Large intestine (tissue), 3 donors: ENCODE data around the gene COX6B1. TPM values are rescaled to one million over a fixed set of nuclear protein-coding genes. Genes with fewer than 3 reads are reported as not detected.
"Not testable (repeated sequence)": the region's sequence is repeated elsewhere in the genome, so short reads cannot be mapped to it uniquely, and the experiment has no call there.

ENCODE experiments used
- DNase-seq, 2 donors: peaks; one replicate each; pipeline versions ENCODE4 v3.0.0 to v3.0.0-alpha.2; 2013
- H3K27ac ChIP-seq: one replicate; pipeline ENCODE4 v1.5.1; 2013; ENCODE audit warnings: low read length
- H3K27me3 ChIP-seq: 2 replicates; pipeline ENCODE4 v1.6.1; 2013; ENCODE audit warnings: low read length; ENCODE audit not compliant: control insufficient read depth, insufficient read depth
- H3K36me3 ChIP-seq: 2 replicates; pipeline ENCODE4 v1.6.1; 2013; ENCODE audit warnings: low read length; ENCODE audit not compliant: control insufficient read depth, insufficient read depth
- H3K4me1 ChIP-seq: one replicate; pipeline ENCODE4 v1.6.1; 2013; ENCODE audit warnings: low read length; ENCODE audit not compliant: control insufficient read depth, insufficient read depth
- H3K4me3 ChIP-seq: one replicate; pipeline ENCODE4 v1.5.1; 2013; ENCODE audit warnings: low read length
- H3K9me3 ChIP-seq: one replicate; pipeline ENCODE4 v1.6.1; 2013; ENCODE audit warnings: mild to moderate bottlenecking, low read depth, low read length, moderate library complexity; ENCODE audit not compliant: control insufficient read depth
- WGBS: methylation state at CpG from one replicate; pipeline ENCODE4 v1.1.5; 2013; ENCODE audit warnings: low lambda C conversion rate; ENCODE audit not compliant: insufficient coverage; 5-methylcytosine and 5-hydroxymethylcytosine counted together
- polyA plus RNA-seq: library from polyadenylated mRNA; unstranded; fragments of 120-200 nt; gene quantifications from one replicate; pipeline ENCODE4 v1.2.1, GENCODE V29; 2013

Gene COX6B1
- polyA plus RNA-seq, 1 donor, result 356 TPM

DNA sequence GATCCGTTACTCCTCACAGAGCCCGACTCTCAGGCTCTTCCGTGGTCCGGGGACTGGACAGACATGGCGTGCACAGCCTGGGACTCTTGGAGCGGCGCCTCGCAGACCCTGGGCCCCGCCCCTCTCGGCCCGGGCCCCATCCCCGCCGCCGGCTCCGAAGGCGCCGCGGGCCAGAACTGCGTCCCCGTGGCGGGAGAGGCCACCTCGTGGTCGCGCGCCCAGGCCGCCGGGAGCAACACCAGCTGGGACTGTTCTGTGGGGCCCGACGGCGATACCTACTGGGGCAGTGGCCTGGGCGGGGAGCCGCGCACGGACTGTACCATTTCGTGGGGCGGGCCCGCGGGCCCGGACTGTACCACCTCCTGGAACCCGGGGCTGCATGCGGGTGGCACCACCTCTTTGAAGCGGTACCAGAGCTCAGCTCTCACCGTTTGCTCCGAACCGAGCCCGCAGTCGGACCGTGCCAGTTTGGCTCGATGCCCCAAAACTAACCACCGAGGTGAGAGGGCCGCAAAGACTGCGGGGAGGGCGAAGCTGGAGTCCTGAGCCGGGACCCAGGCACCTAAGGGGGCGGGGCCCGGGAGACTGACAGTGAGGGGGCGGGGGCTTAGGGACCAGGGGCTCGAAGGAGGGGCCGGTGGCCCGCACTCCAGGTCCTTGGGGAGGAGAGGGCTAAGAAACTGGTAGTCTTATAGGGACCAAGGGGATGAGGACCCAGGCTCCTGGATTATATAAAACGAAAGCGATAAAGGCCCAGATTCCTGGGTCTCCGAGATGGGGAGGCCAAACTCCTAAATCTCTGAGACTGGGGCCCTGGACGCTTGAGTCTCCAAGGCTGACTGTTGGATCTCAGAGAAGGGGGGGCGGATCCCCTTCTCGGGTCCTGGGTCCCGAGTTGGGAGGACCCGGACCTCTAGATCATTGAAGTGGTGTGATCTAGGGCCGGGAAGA lies 4.6 kb upstream of the COX6B1 start:
- Histone ChIP-seq H3K9me3 (no peaks in the 10 kb centered on the region), H3K27me3 (peaks cover 7% of the 10 kb centered on the region), H3K4me3 (peak overlapping the region; percentile 73), H3K27ac (peak overlapping the region; percentile 99), H3K4me1 (peaks cover 27% of the 10 kb centered on the region), H3K36me3 (no peaks in the 10 kb centered on the region)
- DNase-seq, result peak; percentile 88 to 96
- WGBS, result no CpG with 5 or more reads among the region's 69 CpGs

DNA sequence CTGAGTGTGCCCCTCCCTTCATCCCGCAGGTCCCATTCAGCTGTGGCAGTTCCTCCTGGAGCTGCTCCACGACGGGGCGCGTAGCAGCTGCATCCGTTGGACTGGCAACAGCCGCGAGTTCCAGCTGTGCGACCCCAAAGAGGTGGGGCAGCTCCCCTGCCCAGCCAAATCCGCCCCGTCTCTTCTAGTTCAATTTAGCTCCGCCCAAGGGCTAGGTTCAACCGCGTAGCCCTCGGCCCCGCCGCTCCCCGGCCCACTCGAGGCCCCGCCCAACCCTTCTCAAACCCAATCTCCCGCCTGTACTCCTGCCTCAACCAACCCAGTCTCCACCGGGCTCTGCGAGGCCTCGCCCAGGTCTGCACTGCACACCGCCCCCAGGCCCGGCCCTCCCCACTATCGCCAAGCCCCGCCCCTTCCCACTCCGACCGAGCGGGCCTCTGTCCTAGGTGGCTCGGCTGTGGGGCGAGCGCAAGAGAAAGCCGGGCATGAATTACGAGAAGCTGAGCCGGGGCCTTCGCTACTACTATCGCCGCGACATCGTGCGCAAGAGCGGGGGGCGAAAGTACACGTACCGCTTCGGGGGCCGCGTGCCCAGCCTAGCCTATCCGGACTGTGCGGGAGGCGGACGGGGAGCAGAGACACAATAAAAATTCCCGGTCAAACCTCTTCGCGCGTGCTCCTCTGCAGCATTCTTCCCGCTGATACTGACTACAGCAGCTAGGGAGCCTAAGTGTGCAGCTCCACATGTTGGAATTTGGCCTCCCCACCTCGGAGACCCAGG lies 3.7 kb upstream of the COX6B1 start:
- peaks cover 27% of the 10 kb centered on the region for H3K4me1 ChIP-seq
- H3K9me3 ChIP-seq, result no peaks in the 10 kb centered on the region
- no CpG with 5 or more reads among the region's 60 CpGs for WGBS
- peak overlapping the region; percentile 73 for H3K4me3 ChIP-seq
- DNase-seq, result peak; percentile 96 to 98
- no peaks in the 10 kb centered on the region for H3K36me3 ChIP-seq
- peaks cover 7% of the 10 kb centered on the region for H3K27me3 ChIP-seq
- H3K27ac ChIP-seq, result peak overlapping the region; percentile 99

DNA sequence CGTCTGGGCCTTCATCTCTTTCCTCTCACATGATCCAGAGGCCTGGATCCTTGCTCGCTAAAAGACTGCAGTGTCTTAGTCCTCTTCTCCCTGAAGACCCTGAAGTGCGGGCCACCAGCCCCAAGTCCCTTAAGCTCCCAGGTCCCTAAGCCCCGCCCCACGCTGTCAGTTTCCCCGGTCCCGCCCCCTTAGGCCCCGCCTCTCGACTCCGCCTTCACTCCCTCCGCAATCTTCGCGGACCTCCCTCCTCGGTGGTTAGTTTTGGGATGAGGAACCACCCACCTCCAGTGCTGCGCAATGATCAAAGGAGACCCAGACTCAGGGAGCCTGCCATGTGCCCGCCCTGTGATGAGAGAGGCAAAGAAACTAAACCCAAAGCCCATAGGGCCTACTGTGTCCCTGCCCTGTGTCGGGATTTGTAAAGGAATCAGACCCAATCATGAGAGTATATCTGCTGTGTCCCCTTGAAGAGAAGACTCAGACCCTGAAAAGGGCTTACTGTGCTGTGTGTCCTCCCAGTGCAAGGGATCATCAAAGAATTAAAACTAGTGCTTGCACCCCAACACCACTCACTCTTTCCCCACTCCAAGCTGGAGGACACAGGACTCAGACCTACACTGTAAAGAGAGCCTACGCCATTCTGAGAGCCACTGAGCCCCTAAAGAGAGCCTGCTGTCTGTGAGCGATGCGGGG lies 3.0 kb upstream of the COX6B1 start:
- Histone ChIP-seq H3K36me3 (no peaks in the 10 kb centered on the region), H3K27me3 (peaks cover 7% of the 10 kb centered on the region), H3K27ac (peak overlapping the region; percentile 99), H3K4me1 (peaks cover 27% of the 10 kb centered on the region), H3K9me3 (no peaks in the 10 kb centered on the region), H3K4me3 (peak overlapping the region; percentile 73)
- DNase-seq, result no peak
- WGBS, result no CpG with 5 or more reads among the region's 20 CpGs

DNA sequence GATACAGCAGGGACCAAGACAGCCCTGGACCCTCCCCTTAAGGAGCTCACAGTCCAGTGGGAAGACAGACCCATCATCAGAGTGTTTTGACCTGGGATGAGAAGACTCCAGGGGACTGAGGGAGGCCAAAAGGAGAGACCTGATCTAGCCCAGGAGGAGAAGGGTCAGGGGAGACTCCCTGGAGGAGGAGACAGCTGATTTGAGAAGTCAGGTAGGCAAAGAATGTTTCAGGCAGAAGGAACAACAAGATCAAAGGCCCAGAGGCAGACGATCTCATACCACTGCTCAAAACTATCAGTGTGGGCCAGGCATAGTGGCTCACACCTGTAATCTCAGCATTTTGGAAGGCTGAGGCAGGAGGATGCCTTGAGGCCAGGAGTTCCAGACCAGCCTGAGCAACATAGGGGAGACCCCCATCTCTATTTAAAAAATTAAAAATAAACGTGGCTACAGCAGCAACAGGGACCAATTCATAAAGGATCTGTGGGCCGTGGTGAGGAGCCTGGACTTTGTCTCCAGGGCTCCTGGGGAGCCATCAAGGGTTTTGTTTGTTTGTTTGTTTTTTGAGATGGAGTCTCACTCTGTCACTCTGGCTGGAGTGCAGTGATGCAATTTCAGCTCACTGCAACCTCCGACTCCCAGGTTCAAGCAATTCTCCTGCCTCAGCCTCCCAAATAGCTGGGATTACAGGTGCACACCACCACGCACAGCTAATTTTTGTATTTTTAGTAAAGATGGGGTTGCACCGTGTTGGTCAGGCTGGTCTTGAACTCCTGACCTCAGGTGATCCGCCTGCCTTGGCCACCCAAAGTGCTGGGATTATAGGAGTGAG lies 2.2 kb upstream of the COX6B1 start:
- Histone ChIP-seq H3K9me3 (no peaks in the 10 kb centered on the region), H3K27ac (no peak overlapping the region), H3K4me3 (no peak overlapping the region), H3K4me1 (peaks cover 27% of the 10 kb centered on the region), H3K27me3 (peaks cover 7% of the 10 kb centered on the region), H3K36me3 (peaks cover 4% of the 10 kb centered on the region)
- no peak for DNase-seq
- WGBS, result no CpG with 5 or more reads among the region's 7 CpGs

DNA sequence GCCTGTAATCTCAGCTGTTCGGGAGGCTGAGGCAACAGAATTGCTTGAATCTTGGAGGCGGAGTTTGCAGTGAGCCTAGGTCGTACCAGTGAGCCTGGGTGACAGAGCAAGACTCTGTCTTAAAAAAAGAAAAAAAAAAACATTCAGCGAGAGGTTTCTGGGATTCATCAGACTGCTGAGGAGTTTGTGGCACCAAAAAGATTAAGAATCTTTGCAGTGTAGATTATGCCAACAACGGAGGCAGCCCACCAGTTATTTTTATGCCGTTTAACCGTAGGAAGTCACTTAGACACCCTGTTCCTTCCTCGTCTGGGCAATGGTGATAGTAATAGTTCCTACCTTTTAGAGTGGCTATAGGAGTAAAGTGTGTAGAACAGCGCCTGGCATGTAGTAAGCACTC lies 2.5 kb downstream of the COX6B1 start:
- H3K27me3 ChIP-seq, result no peaks in the 10 kb centered on the region
- no peak for DNase-seq
- H3K4me3 ChIP-seq, result no peak overlapping the region
- no peak overlapping the region for H3K27ac ChIP-seq
- H3K9me3 ChIP-seq, result no peaks in the 10 kb centered on the region
- H3K36me3 ChIP-seq, result peaks cover 28% of the 10 kb centered on the region
- H3K4me1 ChIP-seq, result peaks cover 3% of the 10 kb centered on the region
- no CpG with 5 or more reads among the region's 9 CpGs for WGBS

DNA sequence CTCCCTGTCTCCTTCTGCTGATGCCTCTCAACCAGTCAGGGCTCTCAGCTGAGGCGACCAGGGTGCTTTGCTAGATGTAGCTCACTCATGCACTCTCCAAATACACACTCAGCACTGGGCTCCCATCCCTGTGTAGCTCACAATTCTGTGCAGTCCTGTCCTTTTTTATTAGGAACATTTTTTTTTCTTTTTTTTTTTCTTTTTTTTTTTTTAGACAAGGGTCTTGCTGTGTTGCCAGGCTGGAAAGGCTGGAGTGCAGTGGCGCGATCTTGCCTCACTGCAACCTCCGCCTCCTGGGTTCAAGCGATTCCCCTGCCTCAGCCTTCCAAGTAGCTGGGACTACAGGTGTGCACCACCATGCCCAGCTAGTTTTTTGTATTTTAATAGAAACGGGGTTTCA lies 6.7 kb downstream of the COX6B1 start:
- not testable (repeated sequence) for H3K9me3 ChIP-seq, H3K27me3 ChIP-seq, H3K27ac ChIP-seq, DNase-seq, H3K4me1 ChIP-seq, H3K4me3 ChIP-seq
- 100% methylated on average over 1 of the region's 6 CpGs for WGBS
- H3K36me3 ChIP-seq, result peaks cover 56% of the 10 kb centered on the region

DNA sequence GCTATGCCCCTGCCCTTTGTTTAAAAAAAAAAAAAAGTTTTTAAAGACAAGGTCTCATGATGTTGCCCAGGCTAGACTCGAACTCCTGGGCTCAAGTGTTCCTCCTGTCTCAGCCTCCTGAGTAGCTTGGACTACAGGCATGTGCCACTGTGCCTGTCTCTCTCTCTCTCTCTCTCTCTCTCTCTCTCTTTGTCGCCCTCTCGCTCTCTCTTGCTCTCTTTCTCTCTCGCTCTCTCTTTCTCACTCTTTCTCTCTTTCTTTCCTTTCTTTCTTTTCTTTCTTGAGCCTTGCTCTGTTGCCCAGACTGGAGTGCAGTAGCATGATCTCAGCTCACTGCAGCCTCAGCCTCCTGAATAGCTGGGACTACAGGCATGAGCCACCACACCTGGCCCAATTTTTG lies 7.5 kb downstream of the COX6B1 start:
- no peaks in the 10 kb centered on the region for H3K4me1 ChIP-seq
- DNase-seq, result no peak
- peaks cover 57% of the 10 kb centered on the region for H3K36me3 ChIP-seq
- H3K9me3 ChIP-seq, result no peaks in the 10 kb centered on the region
- no peak overlapping the region for H3K27ac ChIP-seq
- 96% methylated on average over 4 of the region's 4 CpGs for WGBS
- H3K4me3 ChIP-seq, result no peak overlapping the region
- H3K27me3 ChIP-seq, result no peaks in the 10 kb centered on the region

DNA sequence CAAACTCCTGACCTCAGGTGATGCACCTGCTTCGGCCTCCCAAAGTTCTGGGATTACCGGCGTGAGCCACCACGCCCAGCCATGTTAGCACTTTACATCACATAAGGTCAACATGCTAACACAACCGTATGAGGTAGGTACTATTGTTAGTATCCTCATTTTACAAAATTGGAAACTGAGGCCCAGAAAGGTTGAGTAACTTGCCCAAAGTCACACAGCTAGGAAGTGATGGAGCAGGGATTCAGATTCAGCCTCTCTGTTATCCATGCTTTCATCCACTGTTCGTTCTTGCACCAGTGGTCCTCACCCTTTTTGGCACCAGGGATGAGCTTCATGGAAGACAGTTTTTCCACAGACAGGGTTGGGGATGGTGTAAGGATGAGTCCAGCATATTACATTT lies 8.6 kb downstream of the COX6B1 start:
- DNase-seq, result no peak
- WGBS, result no CpG with 5 or more reads among the region's 6 CpGs
- H3K27me3 ChIP-seq, result no peaks in the 10 kb centered on the region
- H3K4me3 ChIP-seq, result no peak overlapping the region
- no peaks in the 10 kb centered on the region for H3K9me3 ChIP-seq
- H3K36me3 ChIP-seq, result peaks cover 47% of the 10 kb centered on the region
- no peak overlapping the region for H3K27ac ChIP-seq
- no peaks in the 10 kb centered on the region for H3K4me1 ChIP-seq

DNA sequence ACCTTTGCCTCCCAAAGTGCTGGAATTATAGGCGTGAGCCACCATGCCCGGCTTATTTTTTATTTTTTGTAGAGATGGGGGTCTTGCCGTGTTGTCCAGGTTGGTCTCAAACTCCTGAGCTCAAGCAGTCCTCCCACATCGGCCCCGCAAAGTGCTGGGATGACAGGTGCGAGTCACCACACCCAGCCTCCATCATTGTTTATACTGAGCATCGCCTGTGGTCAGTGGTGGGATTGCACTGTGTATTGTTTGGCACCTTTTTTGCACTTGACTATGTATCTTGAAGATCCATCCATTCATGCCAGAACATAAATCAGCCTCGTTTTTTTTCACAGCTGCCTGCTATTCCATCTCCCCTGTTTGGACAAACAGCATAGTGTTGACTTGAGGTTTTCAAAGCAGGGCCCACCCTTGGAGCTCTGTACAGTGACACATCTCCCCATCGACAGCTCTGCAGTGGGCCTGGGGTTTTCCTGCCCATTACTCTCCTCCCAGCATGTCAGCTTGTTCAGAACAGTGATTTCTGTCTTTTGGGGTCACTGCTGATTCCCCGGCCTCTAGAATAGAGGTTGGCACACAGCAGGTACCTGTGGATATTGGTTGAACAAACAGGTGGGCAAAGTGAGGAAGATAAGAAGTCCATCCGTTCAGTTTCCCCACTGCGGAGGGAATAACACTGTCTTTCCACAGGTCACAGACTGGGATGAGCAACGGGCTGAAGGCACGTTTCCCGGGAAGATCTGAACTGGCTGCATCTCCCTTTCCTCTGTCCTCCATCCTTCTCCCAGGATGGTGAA lies 10.0 kb downstream of the COX6B1 start:
- peaks cover 42% of the 10 kb centered on the region for H3K36me3 ChIP-seq
- no CpG with 5 or more reads among the region's 15 CpGs for WGBS

More for the DNA sequence above, 10.0 kb downstream of the COX6B1 start:
- no peak for DNase-seq
- Histone ChIP-seq H3K27ac (no peak overlapping the region), H3K9me3 (no peaks in the 10 kb centered on the region), H3K4me3 (no peak overlapping the region), H3K4me1 (no peaks in the 10 kb centered on the region), H3K27me3 (no peaks in the 10 kb centered on the region)
